HG03442 (cell line): ENCODE measurements around the gene ADSS1.
"Not testable (repeated sequence)": the region's sequence is repeated elsewhere in the genome, so short reads cannot be mapped to it uniquely, and the experiment has no call there.

Experiments
- ATAC-seq: cut with Tn5 transposase; IDR thresholded peaks from one replicate; pipeline ENCODE4 v1.9.1; 2021; ENCODE audit warnings: mild to moderate bottlenecking, moderate library complexity; ENCODE audit not compliant: unreplicated experiment

The ADSS1 gene

DNA sequence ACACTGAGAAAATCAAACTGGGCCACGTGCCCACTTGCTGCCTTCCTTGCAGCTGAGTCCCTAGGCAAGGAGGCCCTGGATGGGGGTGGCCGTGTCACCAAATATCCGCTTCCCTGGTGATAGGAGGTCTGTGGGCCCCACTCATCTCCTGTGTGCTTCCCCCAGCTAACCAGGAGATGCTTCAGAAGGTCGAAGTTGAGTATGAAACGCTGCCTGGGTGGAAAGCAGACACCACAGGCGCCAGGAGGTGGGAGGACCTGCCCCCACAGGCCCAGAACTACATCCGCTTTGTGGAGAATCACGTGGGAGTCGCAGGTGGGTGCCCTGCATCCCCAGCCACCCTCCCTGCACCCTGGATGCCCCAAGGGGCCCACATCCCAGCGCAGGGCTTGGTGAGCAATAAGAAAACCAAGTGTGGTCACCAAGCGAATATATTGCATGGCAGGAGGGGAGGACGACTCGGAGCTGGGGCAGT, 22.1 kb downstream of the ADSS1 start:
- ATAC-seq = no peak

DNA sequence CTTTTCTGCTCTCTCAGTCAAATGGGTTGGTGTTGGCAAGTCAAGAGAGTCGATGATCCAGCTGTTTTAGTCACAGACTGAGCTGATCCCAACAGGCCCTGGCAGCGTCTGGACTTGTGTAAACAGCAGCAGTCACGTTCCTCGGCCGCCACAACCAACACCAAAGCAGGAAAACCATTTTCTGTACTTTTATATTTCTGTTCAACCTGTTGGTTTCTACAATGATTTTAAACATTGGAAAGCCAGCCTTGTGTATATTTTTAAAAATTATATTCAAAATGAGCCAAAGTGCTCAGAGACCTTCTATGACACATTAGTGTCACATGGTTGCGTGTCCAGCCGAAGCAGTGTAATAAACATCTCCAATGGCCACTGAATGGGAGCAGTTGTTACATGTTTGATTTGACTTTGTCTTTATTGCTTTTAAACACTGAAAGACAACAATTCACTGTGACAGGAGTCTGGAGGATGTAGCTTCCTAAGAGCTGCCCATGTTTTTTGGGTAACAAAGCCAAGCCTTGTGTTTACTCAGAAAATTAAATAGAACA, 23.0 kb downstream of the ADSS1 start:
- ATAC-seq = no peak

DNA sequence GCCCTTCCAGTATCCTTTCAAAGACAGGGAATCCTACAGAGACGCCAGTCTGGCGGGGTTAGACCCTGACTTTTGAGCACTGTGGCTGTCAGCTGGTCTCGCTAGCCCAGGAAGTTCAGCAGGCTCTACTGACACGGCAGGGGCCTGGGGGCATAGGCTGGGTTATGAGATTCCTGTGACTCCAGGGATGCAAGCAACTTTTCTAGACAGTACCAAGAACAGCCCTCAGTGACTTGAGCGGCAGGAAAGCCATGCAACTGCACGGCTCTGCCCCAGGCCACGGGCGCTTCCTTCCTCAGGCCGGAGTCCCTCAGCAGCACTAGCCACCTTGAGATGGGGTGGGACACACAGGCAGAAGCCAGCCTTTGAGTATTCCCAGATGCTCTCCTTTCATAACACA, 23.8 kb downstream of the ADSS1 start:
- no peak for ATAC-seq

DNA sequence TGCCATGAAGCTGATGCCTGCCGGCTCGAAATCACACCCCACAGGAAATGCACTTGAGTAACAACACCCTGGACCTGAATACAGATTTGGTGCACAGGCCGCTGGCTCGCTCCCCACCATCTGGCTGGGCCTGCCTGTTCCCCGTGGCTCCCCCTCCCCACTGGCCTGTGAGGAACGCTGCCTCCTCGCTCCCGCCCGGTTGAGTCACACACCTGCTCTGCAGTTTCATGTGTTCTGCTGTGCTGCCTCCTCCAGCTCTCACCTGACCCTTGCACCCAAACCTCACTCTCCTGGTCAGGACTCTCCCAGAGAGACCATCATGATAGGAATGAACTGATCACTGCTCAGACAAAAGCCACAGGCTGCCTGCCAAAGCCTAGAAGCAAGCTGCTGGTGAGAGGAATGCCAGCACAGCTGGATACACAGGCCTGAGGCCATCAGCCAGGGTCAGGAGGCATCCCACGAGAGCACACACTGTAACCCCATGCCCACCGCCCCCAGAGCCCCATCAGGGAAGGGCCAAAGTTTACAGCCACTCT, 25.2 kb downstream of the ADSS1 start:
- ATAC-seq = no peak

DNA sequence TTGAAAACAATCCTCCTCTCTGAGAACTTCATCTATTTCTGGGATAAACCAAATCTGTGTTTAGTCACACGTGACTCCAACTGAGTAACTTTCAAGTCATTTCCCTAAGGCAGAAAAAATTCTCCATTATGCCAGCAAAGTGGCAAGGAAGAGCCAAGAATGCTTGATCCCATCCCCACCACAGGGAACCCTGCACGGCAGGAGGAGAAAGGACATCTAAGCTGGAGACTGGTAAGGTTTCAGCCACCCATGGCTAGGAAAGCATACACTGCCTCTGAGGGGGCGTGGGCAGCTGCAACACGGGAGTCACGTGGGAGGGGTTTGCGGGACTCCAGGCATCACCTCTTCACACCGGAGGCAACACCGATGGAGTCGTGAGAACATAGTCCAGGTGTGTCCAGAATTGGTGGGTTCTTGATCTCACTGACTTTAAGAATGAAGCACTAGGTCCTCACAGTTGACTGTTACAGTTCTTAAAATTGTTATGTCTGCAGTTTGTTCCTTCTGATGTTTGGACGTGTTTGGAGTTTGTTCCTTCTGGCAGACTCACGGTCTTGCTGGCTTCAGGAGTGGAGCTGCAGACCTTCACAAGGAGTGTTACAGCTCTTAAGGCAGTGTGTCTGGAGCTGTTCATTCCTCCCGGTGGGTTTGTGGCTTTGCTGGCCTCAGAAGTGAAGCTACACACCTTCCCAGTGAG, 26.2 kb downstream of the ADSS1 start:
- ATAC-seq = no peak

DNA sequence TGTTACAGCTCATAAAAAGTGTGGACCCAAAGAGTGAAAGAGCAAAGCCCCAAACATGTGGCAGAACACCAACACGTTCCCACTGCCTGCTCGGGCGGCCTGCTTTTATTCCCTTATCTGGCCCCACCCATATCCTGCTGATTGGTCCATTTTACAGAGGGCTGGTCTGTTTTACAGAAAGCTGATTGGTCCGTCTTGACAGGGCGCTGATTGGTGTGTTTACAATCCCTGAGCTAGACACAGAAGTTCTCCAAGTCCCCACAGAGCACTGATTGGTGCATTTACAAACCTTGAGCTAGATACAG, 26.7 kb downstream of the ADSS1 start:
- ATAC-seq = not testable (repeated sequence)

DNA sequence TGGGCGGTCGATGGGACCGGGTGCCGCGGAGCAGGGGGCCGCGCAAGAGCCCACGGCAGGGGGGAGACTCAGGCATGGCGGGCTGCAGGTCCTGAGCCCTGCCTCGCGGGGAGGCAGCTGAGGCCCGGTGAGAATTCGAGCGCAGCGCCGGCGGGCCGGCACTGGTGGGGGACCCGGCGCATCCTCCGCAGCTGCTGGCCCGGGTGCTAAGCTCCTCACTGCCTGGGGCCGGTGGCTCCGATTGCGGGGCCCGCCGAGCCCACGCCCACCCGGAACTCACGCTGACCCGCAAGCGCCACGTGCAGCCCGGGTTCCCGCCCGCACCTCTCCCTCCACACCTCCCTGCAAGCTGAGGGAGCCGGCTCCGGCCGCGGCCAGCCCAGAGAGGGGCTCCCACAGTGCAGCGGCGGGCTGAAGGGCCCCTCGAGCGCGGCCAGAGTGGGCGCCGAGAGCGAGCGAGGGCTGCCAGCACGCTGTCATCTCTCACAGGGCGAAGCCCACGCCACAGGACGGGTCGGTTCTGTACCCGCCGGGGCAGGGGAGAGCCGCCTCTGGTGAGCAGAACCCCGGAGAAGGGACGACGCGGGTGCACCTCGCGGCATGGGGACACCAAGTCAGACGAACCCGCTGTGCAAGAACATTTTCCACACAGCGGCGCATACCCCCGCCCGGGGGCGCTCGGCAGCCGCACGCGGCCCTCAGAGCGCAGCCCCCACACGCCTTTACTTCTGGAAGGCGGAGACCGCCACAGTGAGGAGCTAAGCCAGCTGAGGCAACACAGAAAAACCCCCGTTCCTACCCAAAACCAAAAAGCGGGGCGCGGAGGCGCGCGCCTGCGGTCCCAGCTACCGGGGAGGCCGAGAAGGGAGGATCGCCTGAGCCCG, 27.8 kb downstream of the ADSS1 start:
- ATAC-seq = no peak

DNA sequence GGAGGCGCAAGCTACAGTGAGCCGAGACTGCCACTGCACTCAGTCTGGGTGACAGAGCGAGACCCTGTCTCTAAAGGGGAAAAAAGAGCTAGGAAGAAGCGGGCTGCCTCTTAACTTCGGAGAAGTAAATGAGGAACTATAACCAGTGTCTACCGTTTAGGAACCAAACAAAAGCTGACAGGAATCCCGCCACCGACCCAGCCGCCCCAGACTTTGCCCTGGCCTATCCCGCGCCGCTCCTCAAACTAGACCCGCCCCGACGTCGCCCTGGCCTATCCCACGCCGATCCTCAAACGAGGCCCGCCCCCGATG, 28.4 kb downstream of the ADSS1 start:
- no peak for ATAC-seq

DNA sequence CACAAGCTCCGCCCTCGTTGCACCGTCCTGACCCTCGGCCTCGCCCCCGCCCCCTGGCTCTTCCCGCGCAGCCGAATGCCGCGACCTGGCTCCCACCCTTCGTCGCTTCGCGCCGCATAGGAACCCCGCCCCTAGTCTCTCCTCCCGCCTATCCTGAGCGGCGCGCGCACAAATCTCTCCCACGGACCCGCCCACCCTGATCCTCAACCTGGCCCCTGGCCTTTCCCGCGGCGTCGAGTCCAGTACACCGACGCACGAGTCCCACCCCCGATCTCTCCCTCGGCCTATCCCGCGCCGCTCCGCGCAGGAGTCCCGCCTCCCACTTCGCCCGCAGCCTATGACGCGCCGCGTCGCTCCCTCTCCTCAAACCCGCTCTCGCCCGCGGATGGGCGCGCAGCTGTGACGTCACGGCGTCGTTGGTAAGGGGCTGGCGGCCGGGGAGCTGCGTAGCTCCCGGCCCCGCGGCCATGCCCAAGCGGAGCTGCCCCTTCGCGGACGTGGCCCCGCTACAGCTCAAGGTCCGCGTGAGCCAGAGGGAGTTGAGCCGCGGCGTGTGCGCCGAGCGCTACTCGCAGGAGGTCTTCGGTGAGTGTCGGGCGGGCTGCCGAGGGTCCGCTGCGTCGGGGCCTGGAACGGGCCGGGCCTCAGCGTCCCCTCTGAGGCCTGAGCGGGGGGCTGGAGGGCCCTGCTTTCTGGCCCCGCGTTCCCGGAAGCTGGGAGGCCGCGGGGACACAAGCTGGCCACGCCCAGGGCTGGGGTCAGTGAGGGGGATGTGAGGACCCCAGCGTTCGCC, 28.9 kb downstream of the ADSS1 start, which contains the start of gene SIVA1:
SIVA1 (plus strand) TSS at position 413 of the 793 bp plus-strand sequence; CDS start at position 468, 55 bp downstream.
- ATAC-seq = peak; percentile 81

DNA sequence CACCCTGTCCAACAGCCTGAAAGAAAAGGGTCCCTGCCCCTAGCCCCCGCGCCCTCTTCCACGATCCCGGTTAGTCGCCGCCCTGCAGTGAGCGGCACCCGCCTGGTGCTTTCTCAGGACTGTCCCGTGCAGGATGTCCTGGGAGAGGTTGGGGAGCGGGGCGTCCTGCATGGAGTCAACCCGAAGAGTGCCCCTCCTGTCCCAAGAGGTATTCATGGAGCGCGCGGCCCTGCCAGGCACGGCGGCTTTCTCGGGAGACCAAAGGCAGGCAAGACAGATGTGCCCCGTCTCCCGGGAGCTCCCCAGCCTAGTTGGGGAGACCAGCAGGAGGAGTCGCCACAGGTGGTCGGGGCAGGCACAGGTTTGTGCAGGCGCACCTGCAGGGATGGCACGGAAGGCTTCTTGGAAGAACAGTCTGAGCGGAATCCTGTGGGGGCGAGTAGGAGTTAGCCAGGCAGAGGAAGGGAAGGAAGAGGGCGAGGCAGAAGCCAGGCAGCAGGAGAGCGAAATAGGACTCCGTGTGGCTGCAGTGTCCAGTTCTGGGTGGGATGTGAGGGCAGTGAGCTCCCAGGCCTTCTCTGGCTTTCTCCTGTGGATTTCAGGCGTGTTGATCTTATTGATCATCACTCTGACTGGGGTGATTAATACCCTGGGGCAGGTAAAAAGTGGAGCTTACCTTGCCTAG, 29.6 kb downstream of the ADSS1 start:
- no peak for ATAC-seq

DNA sequence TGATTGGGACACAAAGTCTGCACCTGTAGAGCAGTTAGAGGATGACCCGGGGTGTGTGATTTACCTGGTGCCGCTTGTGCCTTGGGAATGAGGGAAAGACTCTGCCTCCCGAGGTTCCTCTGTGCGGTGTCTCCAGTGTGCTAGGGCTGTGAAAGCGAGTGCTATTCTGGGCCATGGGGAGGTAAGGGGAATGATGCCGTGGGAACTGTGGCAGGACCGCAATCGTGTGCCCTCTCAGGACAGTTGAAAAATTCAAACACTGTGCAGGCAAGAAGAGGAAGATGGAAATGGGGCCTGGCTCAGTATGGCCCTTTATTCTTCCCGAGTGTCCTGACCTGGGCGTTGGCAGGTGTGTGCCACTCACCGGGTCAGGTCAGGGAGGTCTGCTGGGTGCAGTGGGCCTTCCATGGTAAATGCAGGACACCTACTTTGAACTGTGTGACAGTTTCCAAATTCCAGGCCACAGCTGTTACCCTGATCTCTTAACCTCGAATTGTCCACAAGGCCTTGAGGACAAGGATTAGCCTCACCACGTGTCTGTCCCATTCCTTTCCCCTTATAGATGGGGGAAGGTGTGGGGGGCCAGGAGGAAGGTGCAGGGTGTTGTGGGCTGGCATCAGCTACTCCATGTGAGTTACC, 30.3 kb downstream of the ADSS1 start:
- no peak for ATAC-seq

DNA sequence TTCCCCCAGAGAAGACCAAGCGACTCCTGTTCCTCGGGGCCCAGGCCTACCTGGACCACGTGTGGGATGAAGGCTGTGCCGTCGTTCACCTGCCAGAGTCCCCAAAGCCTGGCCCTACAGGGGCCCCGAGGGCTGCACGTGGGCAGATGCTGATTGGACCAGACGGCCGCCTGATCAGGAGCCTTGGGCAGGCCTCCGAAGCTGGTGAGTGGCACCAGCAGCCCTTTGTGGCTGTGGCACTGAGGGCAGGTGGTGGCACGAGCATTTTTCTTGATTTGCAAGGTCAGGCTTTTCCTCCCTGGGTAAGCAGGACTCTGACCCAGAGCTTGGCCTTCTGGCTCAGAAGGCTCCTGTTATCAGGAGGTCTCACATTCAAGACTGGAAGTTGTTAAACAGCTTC, 31.6 kb downstream of the ADSS1 start:
- ATAC-seq = no peak

DNA sequence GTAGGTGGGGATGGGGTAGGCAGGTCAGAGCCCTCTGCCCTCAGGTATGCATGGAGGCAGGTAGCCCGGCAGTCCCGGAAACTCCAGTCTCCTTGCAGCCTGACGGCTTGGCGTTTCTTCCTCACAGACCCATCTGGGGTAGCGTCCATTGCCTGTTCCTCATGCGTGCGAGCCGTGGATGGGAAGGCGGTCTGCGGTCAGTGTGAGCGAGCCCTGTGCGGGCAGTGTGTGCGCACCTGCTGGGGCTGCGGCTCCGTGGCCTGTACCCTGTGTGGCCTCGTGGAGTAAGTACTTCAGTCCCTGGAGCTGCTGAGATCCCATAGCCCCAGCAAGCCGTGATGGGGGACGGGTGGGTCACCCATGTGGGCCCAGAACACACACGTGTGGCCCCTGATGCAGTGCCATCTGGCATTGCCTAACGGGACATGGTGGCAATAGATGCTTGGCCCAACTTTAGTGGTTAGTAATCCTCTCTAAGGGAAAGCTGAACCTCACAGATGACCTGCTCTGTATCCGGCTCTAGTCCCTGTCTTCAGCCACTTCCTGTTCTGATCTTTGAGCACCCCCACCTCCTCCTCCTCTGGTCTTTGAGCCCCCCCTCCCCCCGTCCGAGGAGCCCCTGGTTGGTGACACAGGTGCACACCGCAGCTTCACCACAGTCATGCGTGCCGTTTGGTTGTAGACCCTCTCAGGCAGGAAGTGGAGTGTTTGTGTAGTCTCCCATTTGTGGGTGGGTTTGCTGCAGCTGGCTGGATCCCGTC, 32.6 kb downstream of the ADSS1 start:
- no peak for ATAC-seq

DNA sequence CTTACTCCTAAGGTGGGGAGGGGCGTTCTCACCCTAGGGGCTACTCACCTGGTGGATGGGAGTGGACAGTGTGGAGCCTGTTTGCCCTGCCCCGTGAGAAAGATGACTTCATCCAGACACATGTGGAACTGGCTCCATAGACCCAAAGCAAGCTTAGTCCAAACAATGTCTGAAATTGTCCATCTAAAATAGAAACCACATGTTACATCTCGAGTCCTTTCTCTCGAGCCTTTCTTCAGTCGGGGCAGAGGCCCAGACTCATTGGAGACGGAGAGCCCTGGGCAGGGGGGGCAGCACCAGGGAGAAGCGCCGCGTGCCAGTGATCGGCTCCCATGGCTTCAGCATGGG, 33.2 kb downstream of the ADSS1 start:
- no peak for ATAC-seq

DNA sequence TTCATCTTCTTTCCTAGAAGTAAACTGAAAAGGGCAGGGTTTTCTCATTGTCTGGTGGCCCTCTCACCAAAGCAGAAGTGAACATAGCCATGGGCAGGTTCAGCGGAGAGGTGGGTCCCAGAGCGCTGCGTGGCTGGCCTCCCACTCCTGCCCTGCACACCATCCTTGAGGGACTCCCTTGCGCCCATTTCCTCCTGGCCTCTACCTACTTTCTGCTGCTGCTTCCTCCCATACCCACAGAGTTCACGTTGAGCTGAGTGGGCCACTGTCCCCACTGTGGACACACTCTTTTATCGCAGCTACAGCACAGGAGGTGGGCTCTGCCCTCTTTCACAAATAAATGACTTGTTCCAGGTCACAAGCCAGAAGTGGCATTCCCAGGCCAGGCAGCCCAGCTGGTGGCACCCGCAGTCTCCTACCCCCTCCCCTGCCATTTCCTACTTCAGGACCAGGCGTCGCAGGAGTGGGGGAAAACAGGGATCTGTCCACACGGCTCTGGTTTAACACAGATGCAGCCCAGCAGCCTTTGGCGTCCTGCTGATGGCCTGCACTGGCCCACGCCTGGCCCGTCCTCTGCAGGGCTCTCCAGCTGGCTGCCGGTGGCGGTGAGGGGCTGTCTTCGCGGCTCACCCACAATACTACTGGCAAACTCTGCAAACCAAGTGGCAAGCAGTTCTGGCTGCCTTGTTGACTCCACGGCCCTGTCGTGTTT, 33.8 kb downstream of the ADSS1 start:
- ATAC-seq = no peak

DNA sequence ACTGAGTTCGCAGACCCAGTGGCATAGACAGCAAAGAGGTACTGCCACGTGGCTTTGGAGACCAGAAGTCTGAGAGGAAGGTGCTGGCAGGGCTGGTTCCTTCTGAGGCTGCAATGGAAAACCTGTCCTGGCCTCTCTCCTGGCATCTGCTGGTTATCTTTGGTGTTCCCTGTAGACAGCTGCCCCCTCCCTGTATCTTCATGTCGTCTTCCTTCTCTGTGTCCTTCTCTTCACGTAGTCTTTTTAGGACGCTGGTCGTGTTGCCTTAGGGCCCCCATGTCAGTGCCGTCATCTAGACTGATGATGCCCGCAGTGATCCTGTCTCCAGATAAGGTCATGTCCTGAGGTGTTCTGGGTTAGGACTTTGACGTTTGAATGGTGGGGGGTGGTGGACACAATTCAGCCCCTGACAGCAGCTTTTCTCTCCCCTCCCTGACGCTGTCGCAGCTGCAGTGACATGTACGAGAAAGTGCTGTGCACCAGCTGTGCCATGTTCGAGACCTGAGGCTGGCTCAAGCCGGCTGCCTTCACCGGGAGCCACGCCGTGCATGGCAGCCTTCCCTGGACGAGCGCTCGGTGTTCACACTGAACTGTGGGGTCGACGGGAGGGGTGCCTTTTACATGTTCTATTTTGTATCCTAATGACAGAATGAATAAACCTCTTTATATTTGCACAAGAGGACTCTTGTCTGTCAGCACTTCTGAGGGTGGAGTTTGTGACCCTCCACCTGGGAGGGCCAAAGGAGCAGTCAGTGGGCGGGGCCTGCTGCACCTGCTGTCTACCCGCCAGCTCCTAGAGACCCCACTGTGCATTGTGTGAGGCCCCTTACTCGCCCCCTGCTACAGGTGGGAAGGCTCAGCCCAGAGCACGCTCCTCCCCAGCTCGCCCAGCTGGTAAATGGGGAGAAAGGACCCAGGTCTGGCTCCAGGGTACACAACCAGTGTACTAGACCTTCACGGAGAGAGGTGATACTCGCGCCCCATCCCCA, 35.2 kb downstream of the ADSS1 start:
- ATAC-seq = no peak

DNA sequence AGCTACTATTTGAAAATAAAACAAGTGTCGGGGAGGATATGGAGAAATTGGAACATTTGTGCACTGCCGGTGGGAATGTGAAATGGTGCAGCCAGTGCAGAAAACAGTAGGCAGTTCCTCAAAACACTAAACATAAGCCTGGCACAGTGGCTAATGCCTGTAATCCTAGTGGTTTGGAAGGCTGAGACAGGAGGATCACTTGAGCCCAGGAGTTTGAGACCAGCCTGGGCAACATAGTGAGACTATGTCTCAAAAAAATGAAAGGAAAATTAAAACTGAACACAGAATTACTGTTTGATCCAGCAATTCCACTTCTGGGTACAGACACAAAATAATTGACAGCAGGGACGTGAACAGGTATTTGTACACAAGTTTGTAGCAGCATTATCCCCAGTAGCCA, 41.5 kb downstream of the ADSS1 start:
- no peak for ATAC-seq
